Myometrial cell (primary cell): ENCODE data around the gene UFSP1. TPM values are rescaled to one million over a fixed set of nuclear protein-coding genes. Genes with fewer than 3 reads are reported as not detected.

ENCODE experiments used
- total RNA-seq: library from RNA; depleted of rRNA; stranded (reverse); fragments of >200 nt; gene quantifications from 2 replicates; pipeline ENCODE4 v1.2.3, GENCODE V29; 2015

Gene UFSP1
- total RNA-seq: 11.2 and 14.7 TPM in 2 replicates

GRCh38 chr7:100888988-100889750, at the start of gene UFSP1:
Gene UFSP1 (minus strand): TSS chr7:100889715. CDS start chr7:100889271, 444 bp downstream.

GRCh38 chr7:100895701-100895955, 6.1 kb upstream of the UFSP1 start, which contains the start of gene ACHE:
Gene ACHE (minus strand): TSS chr7:100895888. CDS start chr7:100894232, 1,656 bp downstream.

GRCh38 chr7:100874577-100875355, 14.7 kb downstream of the UFSP1 start, which contains the start of gene SRRT:
Gene SRRT (plus strand): TSS chr7:100875103. CDS start chr7:100875591, 488 bp downstream.

GRCh38 chr7:100867040-100867775, 22.3 kb downstream of the UFSP1 start, which contains the start of gene TRIP6:
Gene TRIP6 (plus strand): TSS chr7:100867387. CDS start chr7:100867498, 111 bp downstream.

GRCh38 chr7:100852048-100852872, 37.3 kb downstream of the UFSP1 start, which contains the start of gene SLC12A9:
Gene SLC12A9 (plus strand): TSS chr7:100852713. CDS start chr7:100854198, 1,485 bp downstream.

Other genes starting within 250 kb of the UFSP1 start
- 0.35 TPM in 1 of 2 replicates, not detected in the other for gene TFR2, start 248.2 kb downstream of the UFSP1 start, total RNA-seq
- gene ACTL6B, start 233.3 kb downstream of the UFSP1 start, total RNA-seq: not detected in 2 replicates
- gene GNB2, start 216.0 kb downstream of the UFSP1 start, total RNA-seq: 294 and 391 TPM in 2 replicates
- gene GIGYF1, start 195.5 kb downstream of the UFSP1 start, total RNA-seq: 10.1 TPM in 2 replicates
- gene POP7, start 183.6 kb downstream of the UFSP1 start, total RNA-seq: 43.2 and 51.6 TPM in 2 replicates
- gene EPO, start 169.2 kb downstream of the UFSP1 start, total RNA-seq: not detected in 2 replicates
- gene ZAN, start 156.1 kb downstream of the UFSP1 start, total RNA-seq: not detected in 2 replicates
- 33.1 and 53.0 TPM in 2 replicates for gene EPHB4, start 62.2 kb downstream of the UFSP1 start, total RNA-seq
- gene SLC12A9, start 37.0 kb downstream of the UFSP1 start, total RNA-seq: 17.2 and 25.7 TPM in 2 replicates
- gene TRIP6, start 22.3 kb downstream of the UFSP1 start, total RNA-seq: 140 and 172 TPM in 2 replicates
- gene SRRT, start 14.6 kb downstream of the UFSP1 start, total RNA-seq: 60.1 and 105 TPM in 2 replicates
- gene ACHE, start 6.2 kb upstream of the UFSP1 start, total RNA-seq: not detected in 2 replicates
- gene MUC3A, start 59.8 kb upstream of the UFSP1 start, total RNA-seq: not detected in 2 replicates
- gene MUC12, start 79.8 kb upstream of the UFSP1 start, total RNA-seq: 5.5 and 11.2 TPM in 2 replicates
- not detected in 2 replicates for gene MUC17, start 130.4 kb upstream of the UFSP1 start, total RNA-seq
- 9.2 and 11.2 TPM in 2 replicates for gene TRIM56, start 195.8 kb upstream of the UFSP1 start, total RNA-seq
- gene SERPINE1, start 237.4 kb upstream of the UFSP1 start, total RNA-seq: 1,908 and 2,020 TPM in 2 replicates